GM18519 (cell line): ENCODE data around the gene PSORS1C2.

Experiments used
- ATAC-seq: cut with Tn5 transposase; IDR thresholded peaks from one replicate; pipeline ENCODE4 v1.9.1; 2021; ENCODE audit warnings: mild to moderate bottlenecking, moderate library complexity; ENCODE audit not compliant: unreplicated experiment, low FRiP score

PSORS1C2 gene

DNA sequence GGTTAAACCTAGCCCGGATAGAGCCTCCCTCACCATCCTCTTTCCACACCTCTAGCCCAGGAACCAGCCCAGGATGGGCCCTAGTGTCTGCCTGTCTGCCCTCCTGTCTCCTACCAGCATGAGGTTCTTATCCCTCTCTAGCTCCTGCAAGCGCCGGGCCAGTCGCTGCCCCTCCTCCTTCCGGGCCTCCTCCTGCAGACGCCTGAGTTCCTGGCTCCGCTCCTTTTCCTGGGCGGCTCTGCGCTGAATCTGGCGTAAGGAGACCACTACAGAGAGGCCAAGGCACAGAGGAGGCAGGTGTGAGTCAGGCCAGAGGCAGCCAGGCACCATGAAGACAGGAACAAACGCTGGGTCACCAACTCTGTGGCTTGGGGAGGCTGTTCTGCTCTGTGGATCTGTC, 4.3 kb upstream of the PSORS1C2 start:
- ATAC-seq = no peak

DNA sequence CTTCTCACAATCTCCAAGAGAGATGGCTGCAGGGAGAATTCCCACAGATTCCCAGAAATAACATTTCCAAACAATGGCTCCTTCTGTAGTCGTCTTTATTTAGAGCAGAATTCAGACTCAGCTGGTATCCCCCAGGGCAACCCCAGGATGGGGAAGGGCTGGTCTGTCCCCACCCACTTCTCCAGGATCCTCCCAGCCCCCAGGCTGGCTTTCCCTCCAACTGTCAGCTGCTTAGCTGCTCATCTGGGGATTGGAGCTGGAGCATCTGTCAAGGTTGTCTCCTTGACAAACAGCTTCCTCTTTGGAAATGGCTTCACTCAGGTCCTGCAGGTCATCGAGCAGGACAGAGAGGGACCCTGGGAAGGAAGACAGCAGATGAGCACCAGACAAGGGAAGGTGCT, 3.5 kb upstream of the PSORS1C2 start:
- ATAC-seq = no peak

DNA sequence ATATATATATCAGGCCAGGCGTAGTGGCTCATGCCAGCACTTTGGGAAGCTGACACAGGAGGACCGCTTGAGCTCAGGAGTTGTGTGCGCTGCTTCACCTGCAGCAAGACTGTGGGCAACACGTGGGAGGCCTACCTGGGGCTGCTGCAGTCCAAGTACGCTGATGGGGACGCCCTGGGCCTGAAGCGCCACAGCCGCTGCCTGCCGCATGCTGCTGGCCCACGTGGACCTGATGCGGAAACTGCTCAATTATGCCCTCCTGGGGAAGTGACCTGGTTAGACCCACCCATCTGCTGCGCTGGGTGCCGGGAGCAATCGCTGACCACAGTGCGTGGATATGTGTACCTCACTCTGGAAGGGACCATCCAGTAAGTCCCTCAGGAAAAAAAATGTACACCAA, 1.8 kb upstream of the PSORS1C2 start:
- no peak for ATAC-seq

- ATAC-seq = no peak
Observed at GRCh38 chr6:31139599-31139998, 733 bp upstream of the PSORS1C2 start.

DNA sequence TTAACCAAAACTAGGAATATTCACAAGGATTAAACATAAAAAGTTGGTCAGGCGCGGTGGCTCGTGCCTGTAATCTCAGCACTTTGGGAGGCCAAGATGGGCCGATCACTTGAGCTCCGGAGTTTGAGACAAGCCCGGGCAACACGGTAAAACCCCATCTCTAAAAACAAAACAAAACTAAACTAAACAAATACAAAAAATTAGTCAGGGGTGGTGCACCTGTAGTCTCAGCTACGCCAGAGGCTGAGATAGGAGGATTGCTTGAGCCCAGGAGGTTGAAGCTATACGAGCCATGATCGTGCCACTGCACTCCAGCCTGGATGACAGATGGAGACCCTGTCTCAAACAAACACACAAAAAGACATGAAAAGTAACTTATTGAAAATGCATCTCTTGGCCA, 3.2 kb downstream of the PSORS1C2 start:
- ATAC-seq = no peak

- no peak for ATAC-seq
Observed at GRCh38 chr6:31132806-31133205, 6.1 kb downstream of the PSORS1C2 start.

DNA sequence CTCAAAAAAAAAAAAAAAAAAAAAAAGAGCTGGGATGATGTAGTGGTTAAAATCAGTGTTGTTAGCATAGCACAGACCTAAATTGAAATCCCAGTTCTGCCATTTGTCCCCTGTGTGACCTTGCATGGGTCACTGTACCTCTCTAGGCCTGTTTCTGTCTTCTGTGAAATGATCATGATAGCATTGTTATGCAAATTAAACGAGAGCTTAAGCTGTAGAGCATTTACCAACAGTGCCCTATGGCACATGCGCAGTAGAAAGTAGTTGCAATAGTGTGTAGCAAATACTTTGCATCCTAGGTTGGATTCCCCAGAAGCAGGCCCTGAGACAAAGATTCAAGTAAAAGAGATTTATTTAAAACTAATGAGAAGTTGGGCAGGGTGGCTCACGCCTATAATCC, 7.3 kb downstream of the PSORS1C2 start:
- no peak for ATAC-seq

DNA sequence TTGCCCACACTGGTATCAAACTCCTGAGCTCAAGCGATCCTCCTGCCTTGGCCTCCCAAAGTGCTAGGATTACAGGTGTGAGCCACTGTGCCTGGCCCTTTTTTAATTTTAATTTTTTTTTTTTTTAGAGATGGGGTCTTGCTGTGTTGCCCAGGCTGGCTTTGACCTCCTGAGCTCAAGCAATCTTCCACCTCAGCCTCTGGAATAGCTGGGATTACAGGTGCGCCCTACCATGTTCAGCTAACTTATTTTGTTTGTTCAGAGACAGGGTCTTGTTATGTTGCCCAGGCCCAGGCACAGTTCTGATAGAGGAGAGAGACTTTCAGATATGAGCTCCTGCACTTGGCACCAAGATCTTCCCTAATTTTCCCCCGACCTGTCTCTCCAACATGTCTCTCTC, 8.1 kb downstream of the PSORS1C2 start:
- ATAC-seq = no peak

- no peak for ATAC-seq
Observed at GRCh38 chr6:31129130-31129529, 9.7 kb downstream of the PSORS1C2 start.

DNA sequence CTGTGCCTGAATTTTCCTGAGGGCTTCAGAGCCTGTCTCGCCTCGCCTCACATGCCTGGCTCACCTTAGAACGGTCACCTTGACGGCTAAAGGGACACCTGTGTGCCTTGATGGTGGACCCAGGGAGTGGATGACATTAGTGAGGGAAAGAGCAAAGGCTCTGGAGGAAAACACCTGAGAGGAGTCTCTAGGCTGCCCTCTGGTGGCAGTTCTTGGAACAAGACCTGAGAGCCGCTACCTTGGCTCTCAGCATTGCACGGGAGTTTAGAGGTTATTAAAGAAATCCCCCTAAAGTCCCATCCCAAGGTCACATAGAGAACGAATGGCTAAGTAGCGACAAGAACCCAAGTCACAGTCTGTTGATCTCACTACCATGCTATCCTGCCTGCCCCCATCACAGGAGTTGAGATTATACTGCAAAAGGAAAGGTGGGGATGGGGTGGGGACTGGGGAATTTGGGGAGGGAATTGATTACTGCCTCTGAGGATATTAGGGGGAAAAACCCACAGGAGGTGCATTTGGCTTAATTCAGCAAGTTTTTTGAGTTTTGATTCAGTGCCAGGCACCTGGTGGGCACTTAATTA, 10.7 kb downstream of the PSORS1C2 start:
- no peak for ATAC-seq

- no peak for ATAC-seq
Observed at GRCh38 chr6:31126396-31127175, 12.3 kb downstream of the PSORS1C2 start.

DNA sequence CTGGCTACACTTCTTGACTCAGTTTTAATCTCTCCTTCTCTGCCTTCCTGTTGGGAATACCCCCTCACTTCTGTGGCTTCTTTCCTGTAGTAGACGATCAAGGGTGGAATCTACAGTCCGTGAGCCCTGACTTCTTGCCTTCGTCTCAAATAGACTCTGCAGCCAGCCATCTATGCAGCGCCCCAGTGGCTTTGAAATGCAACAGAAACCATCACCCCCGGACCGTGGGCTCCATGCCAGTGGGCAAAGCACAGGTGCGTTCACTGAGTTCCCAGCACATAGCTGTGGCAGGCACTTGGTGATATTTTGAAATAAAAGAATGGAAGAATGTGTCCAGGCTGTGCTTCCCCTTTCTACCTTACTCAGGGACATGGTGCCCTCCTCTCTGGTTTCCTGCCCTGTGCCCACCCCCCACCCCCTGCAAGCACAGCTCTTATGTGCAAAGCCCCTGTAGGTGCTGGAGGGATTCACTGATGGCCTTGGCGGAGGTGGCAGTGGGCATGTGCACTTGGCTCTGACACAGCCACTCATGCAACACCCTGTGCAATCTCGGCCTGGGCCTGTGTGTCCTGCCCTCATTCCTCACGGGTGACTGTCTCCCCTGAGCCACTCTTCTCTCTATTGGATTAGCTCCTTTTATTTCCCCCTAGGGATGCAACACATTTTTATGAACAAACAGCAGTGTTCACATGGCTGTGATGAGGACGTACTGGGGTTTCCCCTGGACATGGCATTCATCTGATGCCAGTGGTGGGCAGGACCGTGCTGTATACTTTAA, 13.1 kb downstream of the PSORS1C2 start:
- ATAC-seq = no peak

DNA sequence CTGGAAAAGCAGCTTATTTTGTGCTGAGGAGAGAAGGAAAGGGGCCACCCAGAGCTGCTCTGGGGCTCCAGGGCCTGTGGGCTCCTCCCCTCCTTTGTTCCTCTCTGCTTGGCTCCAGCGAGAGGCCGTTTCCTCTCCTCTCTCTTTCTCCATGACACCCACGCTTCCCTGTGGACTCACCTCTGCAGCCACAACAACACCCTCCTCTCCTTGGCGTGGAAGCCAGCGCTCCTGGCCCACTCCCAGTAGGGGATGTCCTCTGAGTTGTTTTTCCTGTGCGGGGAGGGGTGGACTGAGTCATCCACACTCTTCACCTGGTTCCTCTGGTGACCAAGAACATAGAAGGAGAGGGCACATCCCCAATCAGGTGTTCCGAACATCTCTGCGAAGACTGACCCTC, 13.7 kb downstream of the PSORS1C2 start:
- no peak for ATAC-seq

- ATAC-seq = no peak
Observed at GRCh38 chr6:31122791-31123706, 15.8 kb downstream of the PSORS1C2 start.

DNA sequence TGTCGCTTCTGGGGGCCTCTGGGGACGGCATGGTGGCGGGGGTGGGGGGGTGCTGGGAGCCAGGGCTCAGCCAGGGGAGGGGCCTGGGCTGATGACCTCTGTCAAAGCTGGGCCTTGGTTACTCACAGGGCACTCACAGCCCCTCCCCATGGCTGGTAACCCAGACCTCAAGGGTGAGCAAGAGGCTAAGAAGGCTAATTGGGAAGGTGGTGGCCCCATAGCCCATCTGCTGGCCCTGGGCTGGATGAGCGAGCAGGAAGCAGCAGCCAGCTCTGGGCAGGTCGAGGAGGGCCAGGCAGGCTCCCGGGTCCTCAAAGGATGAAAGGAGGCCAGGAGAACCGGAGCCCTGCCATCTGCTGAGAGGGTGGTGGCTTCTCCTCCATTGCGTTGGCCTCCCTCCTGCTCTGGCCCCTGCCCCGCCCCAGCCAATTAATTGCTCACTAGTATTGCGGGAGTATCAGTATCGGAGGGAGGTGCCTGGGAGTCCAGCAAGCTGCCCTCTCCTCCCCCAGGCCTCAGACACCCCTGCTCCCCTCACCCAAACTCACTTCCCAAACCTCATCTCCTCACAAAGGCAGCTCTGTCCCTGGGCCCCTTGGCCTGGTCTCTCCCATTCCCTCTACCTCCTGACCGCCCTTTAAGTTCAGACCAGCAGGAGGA, 17.6 kb downstream of the PSORS1C2 start:
- no peak for ATAC-seq

DNA sequence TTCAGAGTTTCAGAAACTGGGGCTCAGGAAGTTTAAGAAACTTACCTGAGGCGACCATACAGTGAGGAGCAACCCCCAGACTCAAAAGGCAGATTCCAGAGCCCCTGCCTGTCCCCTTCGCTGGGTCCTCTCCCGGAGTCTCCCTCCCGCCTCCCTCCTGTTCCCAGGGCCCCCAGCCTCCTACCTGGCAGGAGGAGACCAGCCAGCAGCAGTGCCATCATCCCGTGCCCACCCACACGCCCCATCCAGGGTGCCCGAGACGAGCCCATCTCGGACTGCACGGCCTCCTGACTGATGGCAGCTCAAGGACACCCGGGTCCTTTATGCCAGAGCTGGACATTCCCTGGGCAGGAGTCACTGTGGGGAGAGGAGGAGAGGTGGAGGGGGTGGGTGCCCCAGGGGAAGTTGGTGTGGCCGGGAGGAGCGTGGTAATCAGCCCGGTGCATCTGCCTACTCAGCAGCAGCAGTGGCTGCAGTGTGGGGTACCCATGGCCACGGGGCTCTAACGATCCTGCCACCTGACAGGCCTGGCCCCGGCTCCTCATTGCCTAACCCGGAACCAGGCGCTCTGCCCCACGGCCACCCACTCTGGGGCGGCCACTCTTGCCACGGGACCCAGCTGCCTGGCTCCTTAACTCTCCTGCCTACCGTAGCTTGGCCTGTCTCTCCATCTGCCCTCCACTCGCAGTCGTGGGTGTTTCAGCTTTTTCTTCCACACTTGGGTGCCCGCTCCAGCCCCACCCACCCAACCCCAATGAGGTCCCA, 18.5 kb downstream of the PSORS1C2 start, which contains the start of gene CDSN:
Gene CDSN (minus strand): TSS at position 296 of the 765 bp plus-strand sequence. CDS start 27 bp downstream, at position 269.
- no peak for ATAC-seq

DNA sequence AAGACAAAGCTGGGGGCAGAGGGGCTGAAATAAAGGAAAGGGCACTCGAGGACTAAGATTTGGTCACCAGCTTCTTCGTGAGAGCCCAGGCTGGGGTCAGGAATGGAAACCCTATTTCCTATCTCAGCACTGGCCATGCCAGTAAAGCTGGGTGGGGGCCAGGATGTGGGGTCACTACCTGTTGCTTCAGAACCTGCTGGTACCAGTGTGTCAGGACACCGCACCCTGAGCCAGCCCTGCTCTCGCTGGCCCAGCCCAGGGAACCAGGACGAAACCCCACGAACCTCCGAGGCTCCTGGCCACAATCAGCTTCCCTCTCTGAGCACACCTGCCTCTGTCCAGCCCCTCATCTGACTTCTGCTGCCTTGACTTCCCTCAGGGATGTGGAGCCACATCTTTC, 20.7 kb downstream of the PSORS1C2 start:
- ATAC-seq = no peak

- ATAC-seq = no peak
Observed at GRCh38 chr6:31116661-31117385, 22.0 kb downstream of the PSORS1C2 start.
